Prostate gland (tissue), 2 donors: ENCODE data around the gene RBM19. TPM values are rescaled to one million over a fixed set of nuclear protein-coding genes. Genes with fewer than 3 reads are reported as not detected.

Experiments used
- DNase-seq: peaks from one replicate; pipeline ENCODE4 v3.0.0-alpha.2; 2019; ENCODE audit warnings: low spot score
- H3K27ac ChIP-seq, 2 donors: fragments of 200-600 bp; sonication (generic); 2 replicates each; pipeline ENCODE4 v1.5.1; 2017 to 2019
- H3K27me3 ChIP-seq: fragments of 200-600 bp; sonication (generic); replicated peaks from 2 replicates; pipeline ENCODE4 v1.5.1; 2019; ENCODE audit not compliant: insufficient read depth
- H3K36me3 ChIP-seq, 2 donors: fragments of 200-600 bp; sonication (generic); 1 replicate in 1 of 2; 2 replicates in 1 of 2; pipeline versions ENCODE4 v1.5.1 to v1.8.1; 2017 to 2019
- H3K4me1 ChIP-seq: fragments of 200-600 bp; sonication (generic); replicated peaks from 2 replicates; pipeline ENCODE4 v1.5.1; 2019
- H3K4me3 ChIP-seq, 2 donors: fragments of 200-600 bp; sonication (generic); 2 replicates each; pipeline ENCODE4 v1.5.1; 2017 to 2019
- H3K9me3 ChIP-seq: fragments of 200-600 bp; sonication (generic); 2 replicates; pipeline ENCODE4 v1.5.1; 2017
- POLR2A ChIP-seq: fragments of 450-650 bp; IDR thresholded peaks from one replicate; pipeline ENCODE4 v1.6.1; 2016; ENCODE audit warnings: antibody characterized with exemption, mild to moderate bottlenecking
- POLR2AphosphoS5 ChIP-seq: sonication (generic); formaldehyde crosslinking; IDR thresholded peaks from one replicate; pipeline ENCODE4 v1.6.1; 2017; ENCODE audit warnings: antibody characterized with exemption
- WGBS: methylation state at CpG from one replicate; pipeline ENCODE4 v1.1.5; 2018; 5-methylcytosine and 5-hydroxymethylcytosine counted together
- intact Hi-C: fragments of 100-400 bp; cut with DNase I; formaldehyde crosslinking; loops from one replicate; pipeline ENCODE4 v1.14.2; 2022
- total RNA-seq, 2 donors: library from RNA; depleted of rRNA; stranded (reverse); fragments of >200 nt; gene quantifications; one replicate each; pipeline ENCODE4 v1.1.0, GENCODE V29; 2016
- TF ChIP-seq, protein P1 (sequence below), 4 experiments: fragments of 200-600 bp in 2 of 4; fragments of 450-650 bp in 2 of 4; sonication (generic) in 2 of 4; IDR thresholded peaks; 1 replicate in 3 of 4; 2 replicates in 1 of 4; pipeline ENCODE4 v1.5.1; 2016 to 2019; ENCODE audit warnings: antibody characterized with exemption in 4 of 4, mild to moderate bottlenecking in 2 of 4, moderate library complexity in 2 of 4

The RBM19 gene
- total RNA-seq, 2 donors from 2014 or later: 27.2 to 49.9 TPM

DNA sequence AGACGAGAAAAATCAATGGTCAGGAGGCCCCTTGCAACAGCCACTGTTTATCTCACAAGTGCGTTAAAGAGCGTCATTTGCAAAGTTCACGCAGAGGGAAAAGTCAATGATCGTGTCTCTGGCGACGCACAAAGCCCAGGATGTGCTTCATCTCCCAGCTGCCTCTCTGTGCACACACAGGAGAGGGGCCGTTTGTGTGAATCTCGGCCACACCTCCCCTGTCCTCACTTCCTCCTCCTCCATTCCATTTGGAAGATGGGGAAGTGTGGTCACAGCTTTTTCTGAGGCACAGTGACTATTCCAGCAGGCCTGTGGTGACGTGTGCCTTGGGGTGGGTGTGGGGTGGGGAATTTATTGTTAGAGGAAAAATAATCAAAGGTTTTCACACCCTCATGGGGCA is 90.4 kb downstream of the RBM19 start:
- H3K4me3 ChIP-seq: no peak overlapping the region
- WGBS: 66% methylated on average over 10 of the region's 10 CpGs
- intact Hi-C loops: no loop called here
- no peaks in the 10 kb centered on the region for H3K27me3 ChIP-seq
- no peak for DNase-seq
- no peaks in the 10 kb centered on the region for H3K4me1 ChIP-seq
- no peaks in the 10 kb centered on the region for H3K36me3 ChIP-seq
- TF ChIP-seq POLR2AphosphoS5 (no peak), POLR2A (no peak)
- TF ChIP-seq, protein P1, sequence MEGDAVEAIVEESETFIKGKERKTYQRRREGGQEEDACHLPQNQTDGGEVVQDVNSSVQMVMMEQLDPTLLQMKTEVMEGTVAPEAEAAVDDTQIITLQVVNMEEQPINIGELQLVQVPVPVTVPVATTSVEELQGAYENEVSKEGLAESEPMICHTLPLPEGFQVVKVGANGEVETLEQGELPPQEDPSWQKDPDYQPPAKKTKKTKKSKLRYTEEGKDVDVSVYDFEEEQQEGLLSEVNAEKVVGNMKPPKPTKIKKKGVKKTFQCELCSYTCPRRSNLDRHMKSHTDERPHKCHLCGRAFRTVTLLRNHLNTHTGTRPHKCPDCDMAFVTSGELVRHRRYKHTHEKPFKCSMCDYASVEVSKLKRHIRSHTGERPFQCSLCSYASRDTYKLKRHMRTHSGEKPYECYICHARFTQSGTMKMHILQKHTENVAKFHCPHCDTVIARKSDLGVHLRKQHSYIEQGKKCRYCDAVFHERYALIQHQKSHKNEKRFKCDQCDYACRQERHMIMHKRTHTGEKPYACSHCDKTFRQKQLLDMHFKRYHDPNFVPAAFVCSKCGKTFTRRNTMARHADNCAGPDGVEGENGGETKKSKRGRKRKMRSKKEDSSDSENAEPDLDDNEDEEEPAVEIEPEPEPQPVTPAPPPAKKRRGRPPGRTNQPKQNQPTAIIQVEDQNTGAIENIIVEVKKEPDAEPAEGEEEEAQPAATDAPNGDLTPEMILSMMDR (IDR thresholded peaks at IDR 0.05): no peak
- H3K9me3 ChIP-seq: no peaks in the 10 kb centered on the region
- H3K27ac ChIP-seq: no peak overlapping the region

DNA sequence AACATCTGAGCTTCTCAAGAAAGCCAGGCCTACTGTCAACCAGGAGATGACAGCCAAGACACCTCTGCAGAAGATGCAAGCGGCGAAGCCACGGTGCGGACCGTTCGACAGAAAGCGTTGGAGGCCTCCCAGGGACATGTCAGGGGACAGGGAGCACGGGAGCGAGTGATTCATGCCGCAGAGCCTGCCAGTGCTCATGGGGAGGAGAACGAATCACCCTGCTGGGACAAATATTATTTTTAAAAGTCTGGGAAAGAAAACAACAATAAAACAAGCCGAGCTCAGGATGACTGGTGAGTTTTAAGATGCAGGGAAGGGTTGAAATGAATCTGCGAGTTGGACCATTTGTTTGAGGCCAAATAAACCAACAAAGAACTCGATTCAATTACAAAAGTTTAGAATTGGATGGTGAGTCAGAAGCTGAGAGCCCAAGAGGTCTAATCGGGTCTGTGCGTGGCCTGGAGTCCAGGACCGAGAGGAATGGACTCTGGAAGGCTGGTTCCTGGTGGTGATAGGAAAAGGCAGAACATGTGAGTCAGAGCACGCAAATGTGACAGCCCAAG is 91.0 kb downstream of the RBM19 start:
- intact Hi-C loops: no loop called here
- no peak overlapping the region for H3K27ac ChIP-seq

DNA sequence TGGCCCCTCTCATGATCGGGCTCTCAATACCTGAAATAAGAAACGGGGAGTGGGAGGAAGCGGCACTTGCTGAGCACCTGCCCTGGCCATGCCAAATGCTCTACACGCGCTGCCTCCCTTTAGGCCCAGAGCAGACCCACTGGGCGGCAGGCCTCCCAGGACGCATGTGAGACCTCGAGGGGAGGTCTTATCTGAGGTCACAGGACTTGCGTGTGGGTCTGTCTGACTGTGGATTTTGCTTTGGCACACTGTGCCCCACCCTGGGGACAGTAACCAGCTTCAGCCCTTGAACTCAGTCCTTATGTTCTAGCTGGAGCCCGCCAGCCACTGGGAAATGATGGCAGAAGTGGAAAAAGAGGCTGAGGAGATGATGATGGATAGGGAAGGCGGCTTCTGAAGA is 91.8 kb downstream of the RBM19 start:
- no peak overlapping the region for H3K27ac ChIP-seq
- WGBS: 95% methylated on average over 11 of the region's 11 CpGs
- intact Hi-C loops: no loop called here
- no peak for DNase-seq
- H3K36me3 ChIP-seq: no peaks in the 10 kb centered on the region
- H3K4me3 ChIP-seq: no peak overlapping the region
- TF ChIP-seq, protein P1 (IDR thresholded peaks at IDR 0.05): no peak
- TF ChIP-seq POLR2A: no peak
- TF ChIP-seq POLR2AphosphoS5: no peak
- H3K4me1 ChIP-seq: no peaks in the 10 kb centered on the region
- H3K9me3 ChIP-seq: no peaks in the 10 kb centered on the region
- H3K27me3 ChIP-seq: no peaks in the 10 kb centered on the region

More for the DNA sequence above, 91.0 kb downstream of the RBM19 start:
- TF ChIP-seq POLR2A (no peak), POLR2AphosphoS5 (peak; percentile 6)
- TF ChIP-seq, protein P1 (IDR thresholded peaks at IDR 0.05): no peak
- no peak for DNase-seq
- Histone ChIP-seq H3K4me3 (no peak overlapping the region), H3K9me3 (no peaks in the 10 kb centered on the region), H3K36me3 (no peaks in the 10 kb centered on the region), H3K4me1 (no peaks in the 10 kb centered on the region), H3K27me3 (no peaks in the 10 kb centered on the region)
- WGBS: 76% methylated on average over 18 of the region's 18 CpGs

DNA sequence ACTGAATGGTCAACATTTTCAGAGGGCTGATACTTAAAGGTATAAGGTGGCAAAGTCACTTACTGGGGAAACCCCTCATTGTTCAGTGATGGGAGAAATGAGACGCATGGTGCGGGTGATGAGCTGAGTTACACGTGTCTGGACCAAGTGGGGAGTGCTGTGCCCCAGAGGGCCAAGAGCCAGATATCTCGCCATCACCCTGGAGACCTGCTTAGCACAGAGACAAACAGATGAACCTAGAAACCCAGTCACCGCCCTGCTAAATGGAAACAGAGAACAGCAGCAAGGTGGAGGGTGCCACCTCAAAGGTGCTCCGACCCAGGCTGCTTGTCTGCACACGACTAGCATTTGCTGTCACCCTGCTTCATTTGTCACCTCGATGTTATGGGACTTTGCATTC is 92.4 kb downstream of the RBM19 start:
- Histone ChIP-seq H3K27ac (no peak overlapping the region), H3K27me3 (no peaks in the 10 kb centered on the region), H3K9me3 (no peaks in the 10 kb centered on the region), H3K4me1 (no peaks in the 10 kb centered on the region), H3K4me3 (no peak overlapping the region), H3K36me3 (no peaks in the 10 kb centered on the region)
- intact Hi-C loops: no loop called here
- 77% methylated on average over 8 of the region's 8 CpGs for WGBS
- DNase-seq: no peak
- TF ChIP-seq POLR2AphosphoS5: no peak

DNA sequence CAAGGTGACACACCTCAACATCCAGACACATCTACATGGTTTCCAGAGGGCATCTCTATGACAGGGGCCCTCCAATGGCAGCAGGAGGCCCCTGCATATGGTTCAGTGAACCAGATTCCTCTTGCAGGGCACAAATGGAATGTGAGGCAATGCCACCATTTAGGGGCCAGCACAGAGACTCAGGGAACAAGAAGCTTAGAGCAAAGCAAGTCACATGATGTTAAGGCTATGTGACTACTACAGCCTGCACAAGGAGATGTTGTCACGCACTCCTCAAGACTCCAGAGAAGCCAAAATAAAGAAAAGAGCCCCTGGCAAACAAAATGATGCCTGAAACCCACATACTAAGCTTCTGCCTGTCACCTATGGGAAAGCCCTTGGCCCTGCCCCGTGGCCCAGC is 95.2 kb downstream of the RBM19 start:
- H3K27ac ChIP-seq: no peak overlapping the region
- TF ChIP-seq, protein P1 (IDR thresholded peaks at IDR 0.05): no peak
- TF ChIP-seq POLR2AphosphoS5 (no peak), POLR2A (no peak)
- no peaks in the 10 kb centered on the region for H3K4me1 ChIP-seq
- 69% methylated on average over 2 of the region's 2 CpGs for WGBS
- no peaks in the 10 kb centered on the region for H3K36me3 ChIP-seq
- DNase-seq: no peak
- H3K27me3 ChIP-seq: no peaks in the 10 kb centered on the region
- H3K4me3 ChIP-seq: no peak overlapping the region
- H3K9me3 ChIP-seq: no peaks in the 10 kb centered on the region
- intact Hi-C loops: no loop called here
